Erythroblast (primary cell): ENCODE data around the gene TMEM60.

ENCODE experiments used
- GATA1 ChIP-seq: IDR thresholded peaks from 2 replicates; pipeline ENCODE4 v1.6.1; 2011; ENCODE audit warnings: low read depth, mild to moderate bottlenecking, control low read depth, low read length, moderate library complexity
- POLR2A ChIP-seq: IDR thresholded peaks from 2 replicates; pipeline ENCODE4 v1.6.1; 2011; ENCODE audit warnings: mild to moderate bottlenecking, low read length

DNA sequence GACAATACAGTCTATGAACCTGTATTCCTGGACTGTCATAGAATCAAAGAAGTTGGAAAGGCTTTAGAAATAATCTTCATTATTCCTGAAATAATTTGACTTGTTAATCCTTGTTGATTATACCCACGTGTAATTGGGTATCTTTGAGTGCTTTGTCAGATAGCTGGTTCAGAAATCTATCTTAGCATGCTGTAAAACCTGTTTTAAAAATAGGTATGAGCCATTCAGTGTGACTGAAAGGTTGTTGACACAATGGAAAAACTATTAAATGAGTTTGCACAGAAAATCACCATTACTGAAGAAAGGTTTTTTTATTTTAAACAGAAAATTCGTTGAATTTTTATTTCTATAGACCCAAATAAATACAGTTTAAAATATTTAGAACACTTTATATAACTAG, 39.0 kb upstream of the TMEM60 start:
- TF ChIP-seq POLR2A (no peak), GATA1 (no peak)
